H9 (cell line): ENCODE measurements around the gene LIMS1. TPM values are rescaled to one million over a fixed set of nuclear protein-coding genes. Genes with fewer than 3 reads are reported as not detected.
A peak's percentile ranks its signal among the peaks of the same experiment; 100 is the strongest.
"Not testable (repeated sequence)": the region's sequence is repeated elsewhere in the genome, so short reads cannot be mapped to it uniquely, and the experiment has no call there.

Source experiments
- DNase-seq: peaks from one replicate; pipeline ENCODE4 v3.0.0-alpha.2; 2017
- H2AFZ ChIP-seq: one replicate; pipeline ENCODE4 v1.6.1; 2013; ENCODE audit warnings: mild to moderate bottlenecking, low read length, control low read depth, moderate library complexity
- H2AK5ac ChIP-seq: 2 replicates; pipeline ENCODE4 v1.6.1; 2013; ENCODE audit warnings: low read length, control low read depth, mixed read lengths; ENCODE audit not compliant: insufficient read length
- H2BK120ac ChIP-seq: one replicate; pipeline ENCODE4 v1.6.1; 2013; ENCODE audit warnings: low read depth, mild to moderate bottlenecking, low read length, control low read depth, inconsistent platforms; ENCODE audit not compliant: poor library complexity, severe bottlenecking
- H2BK12ac ChIP-seq: 2 replicates; pipeline ENCODE4 v1.6.1; 2013; ENCODE audit warnings: low read length, control low read depth, mixed read lengths, low read depth; ENCODE audit not compliant: insufficient read length
- H2BK15ac ChIP-seq: 2 replicates; pipeline ENCODE4 v1.6.1; 2013; ENCODE audit warnings: low read depth, low read length, control low read depth
- H2BK20ac ChIP-seq: one replicate; pipeline ENCODE4 v1.6.1; 2013; ENCODE audit warnings: low read depth, mild to moderate bottlenecking, low read length, control low read depth, inconsistent platforms; ENCODE audit not compliant: poor library complexity, severe bottlenecking
- H2BK5ac ChIP-seq: 2 replicates; pipeline ENCODE4 v1.6.1; 2013; ENCODE audit warnings: low read length, control low read depth, mixed read lengths; ENCODE audit not compliant: insufficient read length
- H3K14ac ChIP-seq: 2 replicates; pipeline ENCODE4 v1.6.1; 2013; ENCODE audit warnings: low read length, control low read depth; ENCODE audit not compliant: insufficient read depth
- H3K18ac ChIP-seq: 2 replicates; pipeline ENCODE4 v1.6.1; 2013; ENCODE audit warnings: low read depth, mild to moderate bottlenecking, mixed read lengths, low read length, control low read depth; ENCODE audit not compliant: insufficient read length
- H3K23ac ChIP-seq: 2 replicates; pipeline ENCODE4 v1.6.1; 2013; ENCODE audit warnings: low read length, control low read depth, mixed read lengths, low read depth; ENCODE audit not compliant: insufficient read length
- H3K23me2 ChIP-seq: 2 replicates; pipeline ENCODE4 v1.6.1; 2013; ENCODE audit warnings: low read depth, mild to moderate bottlenecking, mixed read lengths, low read length, control low read depth; ENCODE audit not compliant: insufficient read length, poor library complexity, severe bottlenecking
- H3K27ac ChIP-seq: 2 replicates; pipeline ENCODE4 v1.5.1; 2013; ENCODE audit warnings: low read length, control low read depth, mixed read lengths, low read depth; ENCODE audit not compliant: insufficient read length
- H3K27me3 ChIP-seq: 2 replicates; pipeline ENCODE4 v1.6.1; 2013; ENCODE audit warnings: low read length, control low read depth, inconsistent platforms; ENCODE audit not compliant: insufficient read depth
- H3K4ac ChIP-seq: 2 replicates; pipeline ENCODE4 v1.6.1; 2013; ENCODE audit warnings: low read depth, mild to moderate bottlenecking, control low read depth, inconsistent platforms, low read length, moderate library complexity
- H3K4me1 ChIP-seq: 2 replicates; pipeline ENCODE4 v1.6.1; 2013; ENCODE audit warnings: low read length, control low read depth, inconsistent platforms; ENCODE audit not compliant: insufficient read depth
- H3K4me2 ChIP-seq: 2 replicates; pipeline ENCODE4 v1.6.1; 2013; ENCODE audit warnings: low read length, control low read depth, mixed read lengths; ENCODE audit not compliant: insufficient read length, insufficient read depth
- H3K56ac ChIP-seq: 2 replicates; pipeline ENCODE4 v1.6.1; 2013; ENCODE audit warnings: low read depth, mild to moderate bottlenecking, mixed read lengths, low read length, control low read depth; ENCODE audit not compliant: insufficient read length
- H3K79me1 ChIP-seq: 2 replicates; pipeline ENCODE4 v1.6.1; 2013; ENCODE audit warnings: low read depth, mild to moderate bottlenecking, moderate library complexity, low read length, control low read depth, inconsistent platforms; ENCODE audit not compliant: insufficient read depth, poor library complexity, severe bottlenecking
- H3K79me2 ChIP-seq: 2 replicates; pipeline ENCODE4 v1.6.1; 2013; ENCODE audit warnings: low read length, control low read depth, inconsistent platforms; ENCODE audit not compliant: insufficient read depth
- H3K9ac ChIP-seq: 2 replicates; pipeline ENCODE4 v1.6.1; 2013; ENCODE audit warnings: low read length, control low read depth, mixed read lengths; ENCODE audit not compliant: insufficient read length; ENCODE audit errors: extremely low read depth
- H3K9me3 ChIP-seq: one replicate; pipeline ENCODE4 v1.6.1; 2013; ENCODE audit warnings: low read depth, low read length, inconsistent platforms; ENCODE audit not compliant: control insufficient read depth
- H3T11ph ChIP-seq: one replicate; pipeline ENCODE4 v1.6.1; 2013; ENCODE audit warnings: mild to moderate bottlenecking, low read length, control low read depth, inconsistent platforms
- H4K20me1 ChIP-seq: one replicate; pipeline ENCODE4 v1.6.1; 2013; ENCODE audit not compliant: control insufficient read depth, insufficient read length, insufficient read depth
- H4K5ac ChIP-seq: 2 replicates; pipeline ENCODE4 v1.6.1; 2013; ENCODE audit warnings: low read depth, mild to moderate bottlenecking, mixed read lengths, low read length, control low read depth; ENCODE audit not compliant: insufficient read length
- H4K8ac ChIP-seq: replicated peaks from 2 replicates; pipeline ENCODE4 v1.6.1; 2013; ENCODE audit warnings: low read length, control low read depth, mixed read lengths, low read depth; ENCODE audit not compliant: insufficient read length
- H4K91ac ChIP-seq: 2 replicates; pipeline ENCODE4 v1.6.1; 2013; ENCODE audit warnings: low read depth, mild to moderate bottlenecking, moderate library complexity, mixed read lengths, low read length, control low read depth; ENCODE audit not compliant: insufficient read length
- H3K27ac Mint-ChIP-seq, 3 experiments: 2 replicates in 2 of 3; 3 replicates in 1 of 3; pipeline ENCODE4 v1.8.0; 2020 to 2021; ENCODE audit warnings: mixed read lengths in 3 of 3, mild to moderate bottlenecking in 1 of 3, moderate library complexity in 1 of 3
- H3K27me3 Mint-ChIP-seq: 2 replicates; pipeline ENCODE4 v1.8.0; 2021; ENCODE audit warnings: low read depth, mild to moderate bottlenecking, moderate library complexity, mixed read lengths
- H3K36me3 Mint-ChIP-seq, 3 experiments: 2 replicates in 2 of 3; 3 replicates in 1 of 3; pipeline ENCODE4 v1.8.0; 2020 to 2021; ENCODE audit warnings: low read depth in 3 of 3, mixed read lengths in 3 of 3; ENCODE audit not compliant: insufficient read depth in 1 of 3
- H3K4me1 Mint-ChIP-seq, 2 experiments: 2 replicates each; pipeline ENCODE4 v1.8.0; 2020; ENCODE audit warnings: mixed read lengths in 2 of 2
- H3K4me3 Mint-ChIP-seq, 2 experiments: 2 replicates in 1 of 2; 3 replicates in 1 of 2; pipeline ENCODE4 v1.8.0; 2020 to 2021; ENCODE audit warnings: mild to moderate bottlenecking in 2 of 2, mixed read lengths in 2 of 2, moderate library complexity in 1 of 2
- H3K9me3 Mint-ChIP-seq, 2 experiments: 2 replicates in 1 of 2; 3 replicates in 1 of 2; pipeline ENCODE4 v1.8.0; 2020; ENCODE audit warnings: mild to moderate bottlenecking in 2 of 2, mixed read lengths in 2 of 2, moderate library complexity in 1 of 2
- WGBS: extraction: QIAGEN DNeasy Blood & Tissue Kit; methylation state at CpG from one replicate; pipeline ENCODE4 v1.1.7; 2013; ENCODE audit warnings: missing lambda C conversion rate, low lambda C conversion rate, mixed read lengths; ENCODE audit not compliant: insufficient read length; ENCODE audit errors: extremely low coverage; 5-methylcytosine and 5-hydroxymethylcytosine counted together
- total RNA-seq: library from RNA; stranded (reverse); gene quantifications from 2 replicates; pipeline ENCODE4 v1.2.1, GENCODE V29; 2021

The LIMS1 gene
- total RNA-seq, 1 experiment from 2014 or later = 37.7 TPM

DNA sequence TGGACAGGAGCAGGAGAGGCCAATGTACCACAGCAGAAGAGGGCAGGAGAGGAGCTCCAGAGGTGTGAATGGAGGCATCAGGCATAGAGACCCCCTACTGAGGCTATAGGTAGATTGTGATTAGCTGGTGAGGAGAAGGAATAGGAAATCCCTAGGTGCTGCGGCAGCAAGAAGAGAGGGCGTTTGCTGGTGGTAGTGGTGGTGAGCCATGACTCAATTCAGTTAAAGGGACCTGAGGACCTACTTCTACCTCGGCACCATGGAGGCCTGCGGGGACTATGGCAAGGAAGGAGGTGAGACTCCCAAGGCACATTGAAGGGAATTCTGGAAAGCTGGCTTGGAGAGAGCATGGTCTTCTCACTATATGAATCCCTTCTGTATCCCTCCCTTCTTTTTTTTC, 127.2 kb downstream of the LIMS1 start:
- DNase-seq, H2BK5ac ChIP-seq, H3K23ac ChIP-seq, H4K8ac ChIP-seq, H3K9me3 ChIP-seq, H4K91ac ChIP-seq, H3K27me3 ChIP-seq, H2BK120ac ChIP-seq, H3K18ac ChIP-seq, H2BK12ac ChIP-seq, H3K23me2 ChIP-seq, H3K56ac ChIP-seq, H3K4me3 Mint-ChIP-seq, H3K79me1 ChIP-seq, H3T11ph ChIP-seq, H3K79me2 ChIP-seq, H2AK5ac ChIP-seq, H3K27me3 Mint-ChIP-seq, H3K4ac ChIP-seq, H4K20me1 ChIP-seq, H3K4me1 ChIP-seq, H2AFZ ChIP-seq, H2BK15ac ChIP-seq, H3K9me3 Mint-ChIP-seq, H2BK20ac ChIP-seq, H3K27ac ChIP-seq, H3K4me2 ChIP-seq, H4K5ac ChIP-seq, H3K14ac ChIP-seq, H3K36me3 Mint-ChIP-seq, H3K9ac ChIP-seq: not testable (repeated sequence)
- Mint-ChIP-seq H3K27ac (peak overlapping the region in 1 of 3 experiments; percentile 50; a peak in 1 of 7 replicates), H3K4me1 (peaks cover 10 to 11% of the 10 kb centered on the region in 2 experiments)
- no CpG with 5 or more reads among the region's 4 CpGs for WGBS

DNA sequence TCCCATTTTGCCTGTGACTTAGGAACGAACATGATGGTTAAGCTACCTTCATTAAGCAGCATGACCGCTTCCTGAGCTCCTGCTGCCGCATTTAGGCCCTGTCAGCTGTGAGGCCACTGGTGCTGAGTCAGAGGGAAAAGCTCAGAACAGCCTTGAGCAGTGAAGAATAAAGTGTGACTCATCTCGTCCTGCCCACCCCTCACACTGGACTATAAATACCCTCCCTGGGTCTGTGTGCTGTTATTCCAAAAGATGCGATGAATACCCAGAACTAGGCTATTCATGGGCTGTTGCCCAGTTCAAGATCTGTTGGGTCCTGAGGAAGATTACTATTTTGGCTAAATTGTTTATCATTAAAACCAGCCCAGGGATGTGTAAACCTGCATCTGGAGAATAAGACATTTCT, 127.9 kb downstream of the LIMS1 start:
- not testable (repeated sequence) for H2BK15ac ChIP-seq, H3K9ac ChIP-seq, H4K20me1 ChIP-seq, H3K56ac ChIP-seq, H3K27ac ChIP-seq, DNase-seq, H3K14ac ChIP-seq, H3K27ac Mint-ChIP-seq, H3K4me2 ChIP-seq, H4K5ac ChIP-seq, H3K23me2 ChIP-seq, H4K91ac ChIP-seq, H3K9me3 Mint-ChIP-seq, H3K79me2 ChIP-seq, H2AFZ ChIP-seq, H2BK5ac ChIP-seq, H3K18ac ChIP-seq, H3K23ac ChIP-seq, H2BK20ac ChIP-seq, H3K9me3 ChIP-seq, H3K27me3 ChIP-seq, H2AK5ac ChIP-seq, H2BK12ac ChIP-seq, H4K8ac ChIP-seq, H3K27me3 Mint-ChIP-seq, H3K4me3 Mint-ChIP-seq, H3K79me1 ChIP-seq, H3T11ph ChIP-seq, H3K4me1 ChIP-seq, H3K4ac ChIP-seq, H2BK120ac ChIP-seq, H3K36me3 Mint-ChIP-seq
- peaks cover 10 to 11% of the 10 kb centered on the region in 2 experiments for H3K4me1 Mint-ChIP-seq
- WGBS = no CpG with 5 or more reads among the region's 5 CpGs
